GM19452 (cell line): ENCODE measurements around the gene SACM1L.
"Not testable (repeated sequence)": the region's sequence is repeated elsewhere in the genome, so short reads cannot be mapped to it uniquely, and the experiment has no call there.

Experiments used
- ATAC-seq: cut with Tn5 transposase; IDR thresholded peaks from one replicate; pipeline ENCODE4 v1.9.1; 2021; ENCODE audit not compliant: unreplicated experiment

Gene SACM1L

DNA sequence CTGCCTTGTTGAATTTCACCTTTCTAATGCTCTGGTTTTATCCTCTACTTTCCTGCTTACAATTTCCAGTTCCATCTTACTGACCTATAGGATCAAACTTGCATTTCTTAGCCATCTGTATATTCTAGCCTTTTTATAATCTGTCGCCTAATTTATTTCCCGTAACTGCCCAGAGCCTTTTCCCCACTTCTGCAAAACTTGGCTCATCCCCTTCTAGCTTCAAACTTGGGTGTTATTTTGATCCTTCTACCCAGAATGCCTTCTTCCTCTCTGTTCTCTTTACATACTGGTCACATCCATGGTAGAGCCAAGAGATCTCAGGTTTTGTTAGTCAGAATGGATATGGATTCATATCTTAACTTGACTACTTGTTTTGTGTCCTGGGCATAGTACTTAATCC is 2.6 kb downstream of the SACM1L start:
- no peak for ATAC-seq

GRCh38 chr3:45692866-45693265 is 3.7 kb downstream of the SACM1L start:
- ATAC-seq, result no peak

- no peak for ATAC-seq
Measured at GRCh38 chr3:45693941-45694521, 4.8 kb downstream of the SACM1L start.

DNA sequence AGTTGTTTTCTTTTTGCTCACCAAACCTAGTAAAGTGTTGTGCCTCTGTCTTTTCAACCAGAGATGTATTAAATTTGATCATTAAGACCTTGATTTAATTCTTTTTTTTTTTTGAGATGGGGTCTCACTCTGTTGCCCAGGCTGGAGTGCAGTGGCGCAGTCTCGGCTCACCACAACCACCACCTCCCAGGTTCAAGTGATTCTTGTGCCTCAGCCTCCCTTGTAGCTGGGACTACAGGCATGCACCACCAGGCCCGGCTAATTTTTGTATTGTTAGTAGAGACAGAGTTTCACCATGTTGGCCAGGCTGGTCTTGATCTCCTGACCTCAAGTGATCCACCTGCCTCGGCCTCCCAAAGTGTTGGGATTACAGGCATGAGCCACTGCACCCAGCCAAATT is 6.0 kb downstream of the SACM1L start:
- not testable (repeated sequence) for ATAC-seq

DNA sequence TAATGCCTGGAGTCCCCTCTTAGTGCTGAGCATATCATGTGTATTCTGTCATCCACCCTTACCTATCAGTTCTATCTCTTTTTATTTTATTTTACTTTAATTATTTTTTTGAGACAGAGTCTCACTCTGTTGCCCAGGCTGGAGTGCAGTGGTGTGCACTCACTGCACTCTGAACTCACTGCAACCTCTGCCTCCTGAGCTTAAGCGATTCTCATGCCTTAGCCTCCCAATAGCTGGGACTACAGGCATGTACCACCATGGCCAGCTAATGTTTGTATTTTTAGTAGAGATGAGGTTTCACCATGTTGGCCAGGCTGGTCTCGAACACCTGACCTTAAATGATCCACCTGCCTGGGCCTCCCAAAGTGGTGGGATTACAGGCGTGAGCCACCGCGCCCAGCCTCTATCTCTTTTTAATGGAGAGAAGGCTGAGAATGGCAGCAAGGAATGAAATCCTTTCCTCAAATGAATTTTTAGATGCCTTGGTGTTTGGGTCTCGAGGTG is 11.4 kb downstream of the SACM1L start:
- no peak for ATAC-seq

GRCh38 chr3:45701172-45701867 is 12.1 kb downstream of the SACM1L start:
- ATAC-seq, result no peak

GRCh38 chr3:45704301-45704943 is 15.2 kb downstream of the SACM1L start:
- ATAC-seq, result no peak

DNA sequence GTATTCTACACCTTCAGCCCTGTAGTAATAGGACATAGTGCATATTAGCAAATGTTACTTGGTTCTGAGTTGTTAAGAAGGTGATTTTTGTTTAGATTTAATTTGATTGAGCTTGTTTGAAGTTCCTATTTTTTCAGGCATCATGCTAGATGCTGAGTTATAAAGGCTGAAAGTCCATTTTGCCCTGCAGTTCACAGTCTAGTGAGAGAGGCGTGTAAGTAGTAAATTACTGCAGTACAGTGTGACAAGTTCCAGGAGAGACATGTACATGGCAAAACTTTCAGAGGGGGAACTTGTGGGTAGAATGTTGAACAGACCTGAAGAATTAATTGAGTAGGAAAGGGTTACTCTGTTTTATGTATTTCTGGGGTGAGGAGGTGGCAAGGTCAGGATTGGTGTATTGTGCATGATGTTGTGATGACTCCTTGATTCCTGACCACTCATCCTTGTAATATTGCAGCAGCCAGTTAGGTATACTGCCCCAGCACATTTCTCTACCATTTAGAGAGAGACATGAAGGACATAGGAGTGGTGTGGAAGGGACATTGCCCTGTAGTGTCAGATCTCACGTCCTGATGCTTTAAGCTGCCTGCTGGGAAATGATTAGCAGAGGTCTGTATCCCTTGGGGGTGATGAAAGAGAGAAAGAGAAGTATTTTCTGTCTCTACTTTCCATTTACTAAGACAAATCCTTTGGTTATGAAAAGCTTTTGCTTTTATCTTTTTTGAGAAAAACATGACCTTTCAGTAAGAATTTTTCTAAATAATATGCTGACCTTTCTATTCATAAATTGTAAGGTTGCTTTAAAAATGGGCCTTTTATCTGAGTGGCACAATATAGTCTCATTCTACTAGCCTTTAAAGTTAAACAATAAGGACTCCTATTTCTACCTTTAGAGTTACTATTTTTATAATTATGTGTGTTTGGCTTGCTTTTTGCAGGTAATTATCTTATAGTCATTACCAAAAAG is 16.9 kb downstream of the SACM1L start:
- ATAC-seq, result no peak

DNA sequence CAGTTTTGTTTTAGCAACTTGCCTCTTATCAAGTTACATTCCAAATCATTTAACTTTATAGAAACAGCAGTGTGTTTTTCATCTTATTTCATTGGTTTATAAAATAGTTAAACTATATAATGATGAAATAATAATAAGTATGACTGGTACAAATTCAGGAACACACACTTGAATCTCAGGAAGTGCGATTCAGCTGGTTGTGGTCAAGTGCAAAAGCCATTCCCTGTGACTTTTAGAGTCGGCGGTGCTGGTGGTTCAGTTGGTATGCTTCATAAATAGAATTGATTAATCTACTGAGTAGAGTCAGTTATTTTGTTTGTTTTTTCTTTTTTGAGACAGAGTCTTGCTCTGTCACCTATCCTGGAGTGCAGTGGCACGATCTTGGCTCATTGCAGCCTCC is 22.7 kb downstream of the SACM1L start:
- no peak for ATAC-seq

DNA sequence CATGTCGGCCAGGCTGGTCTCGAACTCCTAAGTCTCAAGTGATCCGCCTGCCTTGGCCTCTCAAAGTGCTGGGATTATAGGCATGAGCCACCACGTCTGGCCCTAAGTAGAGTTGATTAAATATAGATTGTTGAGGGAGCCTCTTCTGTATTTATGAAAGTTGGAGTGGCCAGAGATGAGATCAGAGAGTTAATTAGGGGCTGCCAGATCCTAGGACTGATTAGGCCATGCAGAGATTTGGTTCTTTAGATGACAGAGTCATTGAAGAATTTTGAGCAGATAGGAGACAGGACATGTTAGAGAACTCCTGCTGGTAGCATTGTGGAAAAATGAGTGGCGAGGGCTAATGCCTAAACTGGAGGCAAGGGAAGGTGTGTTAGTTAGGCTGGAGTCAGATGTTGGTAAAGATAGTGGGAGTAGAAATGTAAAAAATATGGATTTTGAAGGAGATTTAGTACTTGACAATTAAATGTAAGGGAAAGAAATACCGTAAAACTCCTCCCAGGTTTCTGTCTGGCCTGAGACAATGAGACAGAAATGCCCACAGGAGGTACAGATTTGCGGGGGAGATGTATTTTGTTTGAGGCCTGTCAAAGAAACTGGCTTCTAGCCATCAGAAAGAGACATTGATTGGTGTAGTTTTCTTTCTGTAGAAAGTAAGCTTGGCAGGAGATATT is 23.4 kb downstream of the SACM1L start:
- ATAC-seq, result no peak

GRCh38 chr3:45715945-45716344 is 26.7 kb downstream of the SACM1L start:
- ATAC-seq, result no peak

DNA sequence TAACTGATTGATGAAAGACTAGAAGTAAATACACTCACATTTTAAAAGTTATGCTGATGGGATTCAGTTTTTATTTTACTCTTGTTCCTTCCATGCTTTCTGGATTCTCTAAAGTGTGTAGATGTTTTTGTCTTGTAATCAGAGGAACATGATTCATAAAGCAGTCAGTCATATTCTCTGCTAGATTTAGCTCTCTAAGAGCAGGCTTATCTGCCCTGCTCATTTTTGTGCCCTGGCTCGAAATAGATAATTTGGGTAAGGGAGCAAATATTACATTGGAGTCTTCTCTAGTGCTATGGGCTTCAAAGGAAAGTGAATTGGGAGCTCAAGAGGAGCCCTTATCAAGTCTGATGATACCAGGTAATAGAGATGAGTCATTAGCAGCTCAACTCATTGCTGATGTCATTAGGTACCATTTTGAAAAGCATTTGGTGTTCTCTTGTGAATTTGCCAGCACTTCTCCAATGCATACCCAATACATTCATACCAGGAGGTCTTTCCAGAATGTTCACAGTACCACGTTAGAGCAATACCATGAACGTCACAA is 27.7 kb downstream of the SACM1L start:
- ATAC-seq, result no peak

- ATAC-seq, result no peak
Measured at GRCh38 chr3:45719655-45720487, 30.7 kb downstream of the SACM1L start.

- ATAC-seq, result no peak
Measured at GRCh38 chr3:45724911-45725310, 35.7 kb downstream of the SACM1L start.

DNA sequence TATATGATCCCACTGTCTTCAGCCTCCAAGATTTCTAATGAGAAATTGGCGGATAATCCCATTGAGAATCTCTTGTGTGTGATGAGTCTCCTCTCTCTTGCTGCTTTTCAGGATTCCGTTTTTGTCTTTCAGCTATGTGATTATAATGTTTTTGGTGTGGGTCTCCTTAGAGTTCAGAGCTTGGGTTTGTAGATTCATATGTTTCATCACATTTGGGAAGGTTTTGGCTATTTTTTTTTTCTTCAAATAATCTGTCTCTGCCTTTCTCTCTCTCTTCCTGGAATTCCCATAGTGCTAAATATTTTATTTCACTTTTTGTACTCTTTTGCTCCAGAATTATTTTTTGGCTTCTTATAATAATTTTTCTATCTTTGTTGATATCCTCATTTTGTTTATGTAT is 40.4 kb downstream of the SACM1L start:
- no peak for ATAC-seq

DNA sequence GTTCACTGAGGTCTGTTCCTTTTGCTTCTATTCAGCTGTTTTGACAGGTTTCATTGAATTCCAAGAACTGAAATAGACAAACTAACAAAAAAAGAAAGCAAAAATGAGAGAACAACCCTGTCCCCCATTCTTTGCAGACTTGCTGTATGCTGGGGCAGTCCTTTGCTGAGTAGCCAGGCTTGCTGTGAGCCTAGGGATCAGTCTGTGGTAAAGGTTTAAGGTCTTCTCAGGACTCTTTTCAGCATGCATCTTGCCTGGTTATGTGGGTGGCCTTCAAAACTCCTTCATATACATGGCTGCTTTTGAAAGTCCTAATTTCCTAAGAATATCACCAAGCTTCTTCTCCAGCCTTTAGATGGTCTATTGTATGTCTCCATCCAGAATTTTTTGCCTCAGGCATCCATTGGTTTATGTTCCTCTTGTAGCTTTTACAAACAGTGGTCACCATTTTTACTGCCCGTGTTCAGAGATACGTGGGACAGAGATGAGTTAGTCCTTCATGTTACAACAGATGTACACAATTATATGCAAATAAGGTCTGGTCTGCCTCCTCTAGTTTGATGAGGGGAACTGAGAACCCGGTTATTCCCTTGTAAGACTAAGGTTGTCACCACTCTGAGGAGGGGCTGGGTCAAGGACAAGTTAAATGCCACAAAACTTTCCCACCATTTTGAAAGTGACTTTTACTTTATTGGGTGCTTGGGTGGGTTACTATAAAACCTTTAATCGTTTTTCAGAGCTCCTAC is 41.4 kb downstream of the SACM1L start:
- ATAC-seq, result no peak

DNA sequence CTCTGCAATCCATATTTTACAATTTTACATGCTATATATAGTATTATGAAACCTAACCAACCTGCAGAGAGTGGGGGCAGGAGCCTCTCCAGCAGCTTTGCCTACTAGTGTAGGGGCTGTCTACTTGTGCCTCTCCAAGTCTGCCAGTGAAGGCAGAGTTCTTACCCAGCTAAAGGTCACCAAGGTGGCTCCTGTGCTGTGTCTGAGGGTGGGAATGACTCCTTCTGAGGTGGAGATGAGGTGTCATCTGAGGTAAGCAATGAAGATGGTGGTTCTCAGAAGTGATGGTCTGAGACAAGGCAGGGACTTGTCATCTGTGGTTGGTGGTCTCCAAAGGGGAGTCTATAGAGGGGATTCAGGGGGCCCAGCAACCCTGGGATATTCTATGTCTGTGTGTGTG is 47.5 kb downstream of the SACM1L start:
- ATAC-seq, result no peak

- no peak for ATAC-seq
Measured at GRCh38 chr3:45737234-45737633, 48.0 kb downstream of the SACM1L start.

- no peak for ATAC-seq
Measured at GRCh38 chr3:45739991-45740390, 50.8 kb downstream of the SACM1L start.
